ENCODE data around the gene RFX5.

Gene RFX5

DNA sequence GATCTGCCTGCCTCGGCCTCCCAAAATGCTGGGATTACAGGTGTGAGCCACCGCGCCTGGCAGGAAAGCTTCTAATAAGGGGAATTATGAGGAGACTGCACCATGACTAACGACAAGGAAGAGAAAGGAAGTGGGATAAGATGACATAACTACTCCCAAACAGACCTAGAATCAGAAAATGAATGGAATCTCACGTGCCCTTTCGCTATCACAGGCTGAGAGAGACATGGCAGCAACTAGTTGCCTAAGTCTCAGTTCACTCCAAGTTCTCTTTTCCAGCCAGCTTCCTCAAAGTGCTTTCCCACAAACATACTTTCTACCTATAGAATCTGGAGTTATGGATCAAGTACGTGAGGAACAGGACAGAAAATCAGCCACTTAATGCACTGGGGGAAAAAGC lies 21.8 kb downstream of the RFX5 start:
- peak; percentile 67 for DNase-seq (ENCODE audit: low read depth)

DNA sequence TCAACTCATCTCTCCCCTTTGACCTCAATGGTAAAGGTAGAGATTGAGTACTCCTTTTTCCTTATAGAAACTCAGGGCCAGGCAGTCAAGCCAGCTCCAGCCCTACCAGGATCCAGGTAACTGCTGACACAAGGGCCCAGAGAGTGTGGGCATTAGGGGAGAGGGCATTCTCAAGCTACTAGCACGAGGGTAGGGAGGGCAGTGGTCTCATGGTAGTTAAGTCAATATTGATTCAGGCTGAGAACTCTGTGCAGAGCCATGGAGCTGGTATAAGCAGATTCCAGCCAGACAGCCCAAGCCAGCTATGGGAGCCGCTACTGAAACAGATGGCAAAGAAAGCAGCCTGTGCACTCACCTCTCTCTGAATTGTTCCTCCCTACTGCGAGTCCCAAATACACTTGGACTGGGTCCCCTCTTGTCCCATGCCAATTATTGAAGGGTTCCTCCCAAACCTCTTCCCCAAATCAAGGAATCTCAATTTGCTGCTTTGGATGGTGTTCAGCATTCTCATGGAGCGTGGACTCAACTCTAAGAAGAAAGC lies 22.6 kb downstream of the RFX5 start:
- DNase-seq (ENCODE audit: low read depth): no peak

DNA sequence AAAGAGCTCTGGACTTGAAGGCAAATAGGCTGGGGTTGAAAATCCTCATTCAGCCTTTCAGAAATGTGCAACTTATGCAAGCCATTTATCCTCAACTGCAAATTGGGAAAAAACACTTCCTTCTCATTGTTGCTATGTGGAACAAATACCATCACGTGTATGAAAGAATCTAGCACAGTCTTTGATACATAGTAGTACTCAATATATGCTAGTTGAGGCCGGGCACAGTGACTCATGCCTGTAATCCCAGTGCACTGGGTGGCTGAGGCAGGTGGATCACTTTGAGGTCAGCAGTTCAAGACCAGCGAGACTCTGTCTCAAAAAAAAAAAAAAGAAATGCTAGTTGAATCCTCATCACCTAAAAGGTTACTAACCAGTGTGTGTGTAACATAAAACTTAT lies 28.1 kb downstream of the RFX5 start:
- no peak for DNase-seq (ENCODE audit: low read depth)

DNA sequence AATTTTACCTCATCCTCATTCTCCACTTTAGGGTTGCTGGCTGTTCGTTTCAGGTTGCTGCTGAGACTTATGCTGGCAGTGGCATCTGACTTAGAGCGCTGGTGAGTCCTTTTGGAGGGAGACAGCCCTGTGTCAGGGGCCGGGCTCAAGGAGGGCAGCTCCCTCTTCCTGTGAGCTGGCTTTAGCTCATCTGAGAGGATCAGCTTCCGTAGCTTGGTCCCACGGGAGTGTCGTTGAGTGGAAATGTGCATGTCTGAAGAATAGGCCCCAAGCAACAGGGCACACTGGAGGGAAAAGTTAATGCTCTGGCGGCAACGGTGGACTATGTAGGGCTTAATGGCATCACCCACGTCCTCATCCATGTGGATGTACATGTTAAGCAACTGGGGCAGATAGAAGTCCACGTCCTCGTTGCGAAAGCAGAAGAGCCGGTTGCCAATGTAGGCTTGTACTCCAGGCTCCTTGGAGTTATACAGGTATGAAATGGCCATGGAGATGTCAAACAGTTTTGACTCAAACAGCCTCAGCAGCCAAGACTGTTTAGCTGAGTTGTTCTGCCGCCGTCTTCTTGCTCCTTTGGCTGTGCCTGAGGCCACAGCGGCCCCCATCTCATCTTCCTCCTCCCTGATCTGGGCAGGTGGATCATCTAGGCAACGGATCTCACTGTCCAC lies 31.4 kb downstream of the RFX5 start:
- no peak for DNase-seq (ENCODE audit: low read depth)

DNA sequence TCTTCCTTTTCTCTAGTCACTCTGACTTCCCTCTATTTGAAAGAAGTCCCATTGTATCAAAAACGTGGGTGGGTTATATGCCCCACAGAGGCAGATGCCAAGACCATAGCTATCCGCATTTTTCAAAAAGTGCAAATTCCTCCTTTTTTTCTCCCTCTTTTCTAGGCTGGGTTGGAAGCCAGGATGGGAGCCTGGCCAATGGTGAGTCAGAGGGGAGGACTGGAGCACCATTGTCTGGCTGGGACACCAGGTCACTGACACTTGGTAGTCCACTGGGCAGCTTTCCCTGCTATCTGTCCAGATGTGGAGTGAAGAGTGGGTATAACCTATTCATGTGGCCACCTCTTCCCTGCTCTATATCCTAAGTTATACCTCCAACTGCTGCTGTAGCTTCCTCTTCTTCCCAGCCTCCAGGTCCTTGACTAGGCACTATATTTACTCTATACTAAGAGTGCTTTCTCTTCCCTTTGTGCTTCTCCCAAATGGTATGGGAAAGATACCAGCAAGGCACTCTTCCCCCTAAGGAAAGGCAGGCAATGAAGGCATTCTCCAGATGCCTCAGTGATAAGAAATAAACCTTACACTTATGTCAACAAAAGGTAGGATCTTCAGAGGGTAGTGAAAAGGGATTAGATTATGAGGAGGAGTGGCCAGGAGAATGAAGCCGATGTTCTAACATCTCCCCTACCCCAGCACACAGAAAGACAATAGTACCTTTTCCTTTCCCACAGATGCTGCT lies 32.7 kb downstream of the RFX5 start:
- DNase-seq (ENCODE audit: low read depth): peak; percentile 85

DNA sequence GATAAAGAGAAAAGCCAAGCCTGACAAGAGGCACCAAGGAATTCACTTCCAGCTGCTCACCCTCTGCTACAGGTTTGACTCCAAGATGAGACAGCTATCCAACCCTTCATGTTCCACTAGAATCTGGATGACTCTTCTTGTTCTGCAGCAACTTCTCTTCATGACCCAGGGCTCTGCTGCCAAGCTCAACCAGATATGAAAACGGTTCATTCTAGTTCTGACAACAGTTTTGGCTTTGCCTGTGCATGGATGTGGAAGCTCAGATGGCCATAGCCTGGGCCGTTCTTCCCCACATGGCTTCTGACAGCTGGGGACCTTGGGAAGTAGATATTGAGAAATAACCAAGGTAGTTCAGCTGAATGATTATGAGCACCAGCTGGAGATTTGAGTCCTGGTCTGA lies 33.6 kb downstream of the RFX5 start:
- DNase-seq (ENCODE audit: low read depth): no peak

DNA sequence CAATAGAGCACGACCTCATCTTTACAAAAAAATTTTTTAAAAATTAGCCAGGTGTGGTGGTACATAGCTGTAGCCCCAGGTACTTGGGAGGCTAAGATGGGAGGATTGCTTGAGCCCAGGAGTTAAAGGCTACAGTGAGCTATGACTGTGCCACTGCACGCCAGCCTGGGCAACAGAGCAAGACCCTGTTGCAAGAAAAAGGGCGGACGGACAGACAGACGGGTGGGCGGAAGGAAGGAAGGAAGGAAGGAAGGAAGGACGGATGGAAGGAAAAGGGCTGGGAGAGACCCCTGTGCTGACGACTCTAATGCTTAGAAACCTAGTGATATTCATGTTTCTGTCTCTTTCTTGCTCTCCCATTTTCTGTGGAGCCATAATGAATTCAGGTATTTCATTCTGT lies 34.2 kb downstream of the RFX5 start:
- DNase-seq (ENCODE audit: low read depth): no peak

DNA sequence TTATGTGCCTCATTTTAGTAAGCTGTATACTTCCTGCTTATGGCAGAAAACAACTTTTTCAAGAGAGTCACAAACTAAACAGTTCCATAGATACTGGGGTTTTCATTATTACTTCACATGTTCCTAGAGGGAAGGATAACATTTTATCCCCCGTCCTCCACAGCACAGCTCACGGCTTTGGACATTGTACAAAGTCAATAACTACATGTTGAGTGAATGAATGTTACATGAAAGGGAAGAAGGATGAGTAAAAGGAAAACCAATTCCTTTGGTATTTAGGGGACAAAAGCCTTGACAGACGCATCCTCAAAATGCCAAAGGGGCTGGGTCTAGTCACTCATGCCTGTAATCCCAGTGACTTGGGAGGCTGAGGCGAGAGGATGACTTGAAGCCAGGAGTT lies 34.6 kb downstream of the RFX5 start:
- DNase-seq (ENCODE audit: low read depth): peak; percentile 21

DNA sequence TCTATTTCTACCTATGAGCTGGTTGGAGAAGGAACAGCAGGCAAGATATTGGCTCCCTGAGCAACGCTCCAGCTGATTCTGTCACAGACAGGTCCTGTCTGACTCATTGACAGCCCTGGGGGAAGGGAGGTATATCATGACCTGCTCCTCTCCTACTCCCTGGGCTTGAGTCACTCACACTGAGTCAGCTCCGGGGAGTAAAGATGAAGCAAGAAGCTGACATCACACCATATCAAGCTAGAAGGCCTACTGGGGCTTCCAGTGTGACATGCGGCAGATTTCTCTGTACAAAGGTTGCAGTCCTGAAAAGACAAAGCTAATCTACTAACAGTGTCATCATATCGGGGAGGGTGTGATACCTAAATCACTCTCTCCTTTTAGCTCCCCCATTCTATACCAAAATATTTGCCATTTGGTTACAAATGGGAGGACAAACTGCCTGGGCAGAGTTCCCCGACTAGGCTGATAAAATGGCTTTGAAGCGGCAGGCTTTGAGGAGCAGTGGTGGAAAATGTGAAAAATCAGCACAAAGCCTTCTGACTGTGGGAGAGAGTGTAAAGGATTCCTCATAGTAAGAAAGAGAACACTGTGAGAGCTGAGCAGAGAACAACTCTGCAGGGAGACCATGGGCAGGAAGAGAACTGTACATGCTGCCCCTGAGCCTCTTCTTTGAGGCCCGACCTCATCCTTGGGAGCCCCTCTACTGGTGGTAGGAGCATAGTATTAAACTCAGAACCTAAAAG lies 35.3 kb downstream of the RFX5 start:
- DNase-seq (ENCODE audit: low read depth): peak; percentile 100

DNA sequence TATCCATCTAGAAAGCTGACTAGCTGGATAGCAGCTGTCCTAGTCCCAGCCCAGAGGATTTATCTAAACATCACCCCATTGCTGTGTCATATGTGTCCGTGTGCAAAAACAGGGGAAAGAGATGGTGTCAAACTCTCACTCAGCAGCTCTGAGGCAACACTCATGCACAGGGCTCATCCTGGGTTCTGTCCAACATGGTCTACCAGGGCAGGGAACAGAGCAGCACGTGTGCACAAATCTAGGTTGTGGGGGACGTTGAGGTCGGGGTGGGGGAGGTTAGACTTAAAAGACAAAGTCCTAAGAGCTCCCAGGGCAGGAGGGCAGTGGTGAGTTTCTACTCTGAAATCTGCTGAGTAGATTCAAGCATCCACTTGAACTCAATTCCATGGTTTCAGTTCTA lies 36.0 kb downstream of the RFX5 start:
- no peak for DNase-seq (ENCODE audit: low read depth)

DNA sequence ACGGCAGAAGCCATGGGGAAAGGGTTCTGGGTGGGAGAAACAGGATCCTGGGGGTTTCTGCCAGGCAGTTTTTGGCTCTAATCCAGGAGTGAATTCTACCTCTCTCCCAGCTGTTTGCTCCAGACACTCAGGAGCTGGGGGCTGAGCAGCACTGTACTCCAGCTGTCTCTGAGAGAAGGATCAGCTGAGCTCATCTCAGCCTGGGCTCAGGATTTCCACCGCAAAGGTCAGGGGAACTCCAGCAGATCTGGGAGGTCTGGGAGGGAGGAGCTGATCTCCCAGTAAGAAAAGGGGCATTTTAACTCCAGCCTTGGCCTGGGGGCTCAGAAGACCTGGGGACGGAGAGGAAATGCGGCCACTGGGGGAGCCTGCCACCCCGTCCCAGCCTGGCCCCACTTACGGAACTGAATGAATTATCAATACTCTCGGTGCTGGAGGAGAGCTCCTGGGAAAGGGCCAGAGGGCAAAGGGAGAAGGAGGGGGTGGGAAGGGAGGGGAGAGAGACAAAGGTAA lies 37.2 kb downstream of the RFX5 start:
- no peak for DNase-seq (ENCODE audit: low read depth)

DNA sequence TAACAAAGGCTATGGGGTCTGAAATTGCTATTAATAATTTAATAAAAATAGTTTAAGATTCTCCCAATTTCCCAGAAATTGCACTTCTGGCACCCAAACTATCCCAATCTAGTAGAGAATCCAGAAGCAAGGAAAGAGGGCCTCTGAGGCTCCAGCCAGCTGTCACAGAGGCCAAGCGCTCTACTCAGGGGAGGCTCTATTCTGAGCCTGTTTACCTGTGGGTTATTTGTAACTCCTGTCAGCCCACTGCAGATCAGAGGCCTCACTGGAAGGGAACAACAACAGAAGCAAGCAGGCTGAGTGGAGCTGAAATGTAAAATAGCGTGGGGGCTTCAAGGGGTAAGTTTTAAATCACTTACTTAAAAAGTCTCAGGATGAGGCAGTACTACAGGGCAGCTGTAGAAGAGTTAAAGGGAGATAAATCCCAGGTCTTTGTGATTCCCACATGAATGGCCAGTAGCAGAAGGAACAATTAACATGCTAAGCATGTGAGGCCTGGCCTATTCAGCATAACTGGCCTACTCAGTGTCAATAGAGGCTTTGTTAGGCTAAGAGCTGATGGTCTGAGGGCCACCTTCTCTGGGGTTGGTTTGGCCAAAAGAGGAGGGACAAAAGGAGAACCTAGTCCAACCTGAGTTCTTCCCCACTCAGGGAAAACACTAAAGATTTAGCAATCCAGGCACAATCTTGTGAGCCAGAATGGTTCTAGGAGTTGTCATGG lies 52.1 kb downstream of the RFX5 start:
- DNase-seq (ENCODE audit: low read depth): no peak

DNA sequence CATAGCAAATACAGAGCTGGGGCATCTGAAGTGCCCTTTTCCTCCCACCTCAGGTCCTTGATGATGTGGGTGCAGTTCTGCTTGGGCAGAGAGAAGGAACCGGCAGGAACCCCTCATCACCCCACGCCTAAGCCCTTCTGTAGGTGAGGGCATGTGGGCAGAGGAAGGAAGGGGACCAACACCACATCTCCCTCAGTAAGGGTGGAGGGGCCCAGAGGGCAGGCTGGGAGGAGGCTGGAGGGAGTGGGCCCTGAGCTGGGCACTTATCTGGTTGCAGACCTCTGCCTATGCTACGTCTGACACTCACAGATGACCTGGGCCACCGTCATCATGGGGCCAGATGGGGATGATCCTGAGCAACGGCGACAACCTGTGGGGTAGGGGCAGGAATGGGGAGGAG lies 54.0 kb downstream of the RFX5 start:
- no peak for DNase-seq (ENCODE audit: low read depth)

DNA sequence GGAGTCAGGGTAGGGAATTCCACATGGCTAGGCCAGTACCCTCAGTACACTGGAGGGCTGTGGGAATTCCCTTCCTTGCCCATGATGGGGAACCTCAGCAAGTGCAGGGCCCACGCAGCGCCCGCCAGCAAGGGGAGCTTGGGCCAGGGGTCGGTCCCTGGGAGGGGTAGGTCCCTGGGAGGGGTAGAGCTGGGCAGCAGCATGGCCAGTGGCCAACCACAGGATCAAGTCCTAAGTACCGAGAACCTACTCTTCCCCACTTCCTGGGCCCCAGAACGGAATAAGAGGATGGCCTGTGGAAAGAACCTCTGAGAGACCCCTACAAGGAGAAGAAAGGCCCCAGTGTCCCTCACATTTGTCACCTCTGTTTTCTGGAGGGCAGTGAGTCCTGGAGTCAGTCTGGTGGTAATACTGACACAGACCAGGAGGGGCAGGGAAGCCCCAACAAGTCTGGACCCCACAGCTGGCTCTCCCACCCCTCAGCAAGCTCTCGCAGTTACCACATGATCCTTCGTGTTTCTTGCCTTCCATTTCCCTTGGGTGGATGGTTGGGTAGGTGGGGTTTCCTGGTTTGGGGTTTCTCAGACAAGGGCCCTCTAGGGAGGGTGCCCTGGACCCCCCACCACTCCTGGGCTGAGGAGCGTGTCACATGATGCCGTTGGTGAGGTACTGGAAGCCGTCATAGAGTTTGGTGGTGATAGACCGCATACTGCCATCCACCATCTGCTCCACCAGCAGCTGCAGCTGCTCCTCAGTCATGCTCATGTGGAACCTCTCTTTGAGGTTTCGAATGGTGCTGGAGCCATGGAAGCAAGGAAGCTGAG lies 54.6 kb downstream of the RFX5 start:
- DNase-seq (ENCODE audit: low read depth): peak; percentile 34

DNA sequence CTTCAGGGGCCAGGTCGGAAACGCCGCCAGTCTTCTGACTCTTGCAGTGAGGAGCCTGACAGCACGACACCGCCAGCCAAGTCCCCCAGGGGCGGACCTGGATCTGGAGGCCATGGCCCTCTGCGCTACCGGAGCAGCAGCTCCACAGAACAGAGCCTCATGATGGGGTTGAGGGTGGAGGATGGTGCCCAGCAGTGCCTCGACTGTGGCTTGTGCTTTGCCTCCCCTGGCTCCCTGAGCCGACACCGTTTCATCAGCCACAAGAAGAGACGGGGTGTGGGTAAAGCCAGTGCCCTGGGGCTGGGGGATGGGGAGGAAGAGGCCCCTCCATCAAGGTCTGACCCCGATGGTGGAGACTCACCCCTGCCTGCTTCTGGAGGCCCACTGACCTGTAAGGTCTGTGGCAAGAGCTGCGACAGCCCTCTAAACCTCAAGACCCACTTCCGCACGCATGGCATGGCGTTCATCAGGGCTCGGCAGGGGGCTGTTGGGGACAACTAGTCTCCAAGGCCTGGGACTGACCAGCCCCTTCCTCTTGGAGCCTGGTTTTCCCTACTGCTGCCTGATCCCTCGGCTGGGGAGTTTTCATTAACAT lies 56.2 kb downstream of the RFX5 start:
- DNase-seq (ENCODE audit: low read depth): no peak

All from ELR (cell line).